ENCODE measurements around the gene MTURN. TPM values are rescaled to one million over a fixed set of nuclear protein-coding genes. Genes with fewer than 3 reads are reported as not detected.
"Not testable (repeated sequence)": the region's sequence is repeated elsewhere in the genome, so short reads cannot be mapped to it uniquely, and the experiment has no call there.

MTURN gene
- total RNA-seq, 1 donor from 2014 or later, result 4.2 TPM

- no peak overlapping the region for H3K27ac Mint-ChIP-seq
These were observed 50.2 kb downstream of the MTURN start for GRCh38 chr7:30184791-30185487.

GRCh38 chr7:30185496-30185895 lies 50.7 kb downstream of the MTURN start:
- no peak overlapping the region for H3K4me3 Mint-ChIP-seq
- H3K36me3 Mint-ChIP-seq (ENCODE audit: low read depth), result no peaks in the 10 kb centered on the region
- H3K27me3 Mint-ChIP-seq, result no peaks in the 10 kb centered on the region
- H3K4me1 Mint-ChIP-seq, result no peaks in the 10 kb centered on the region
- DNase-seq, result no peak
- H3K9me3 Mint-ChIP-seq, result peaks cover 12% of the 10 kb centered on the region
- H3K27ac Mint-ChIP-seq, result no peak overlapping the region
- intact Hi-C loops (cut with micrococcal nuclease), result no loop called here

More at GRCh38 chr7:30184791-30185487, 50.2 kb downstream of the MTURN start:
- Mint-ChIP-seq H3K36me3 (ENCODE audit: low read depth) (no peaks in the 10 kb centered on the region), H3K4me1 (no peaks in the 10 kb centered on the region), H3K4me3 (no peak overlapping the region), H3K27me3 (no peaks in the 10 kb centered on the region), H3K9me3 (peaks cover 9% of the 10 kb centered on the region)
- no peak for DNase-seq
- intact Hi-C loops (cut with micrococcal nuclease), result no loop called here

GRCh38 chr7:30186725-30187124 lies 51.9 kb downstream of the MTURN start:
- no peak for DNase-seq
- no peak overlapping the region for H3K27ac Mint-ChIP-seq
- H3K9me3 Mint-ChIP-seq, result peaks cover 12% of the 10 kb centered on the region
- no peaks in the 10 kb centered on the region for H3K27me3 Mint-ChIP-seq
- no peak overlapping the region for H3K4me3 Mint-ChIP-seq
- intact Hi-C loops (cut with micrococcal nuclease), result no loop called here
- no peaks in the 10 kb centered on the region for H3K4me1 Mint-ChIP-seq
- H3K36me3 Mint-ChIP-seq (ENCODE audit: low read depth), result no peaks in the 10 kb centered on the region

- Mint-ChIP-seq H3K9me3 (peaks cover 16% of the 10 kb centered on the region), H3K4me3 (no peak overlapping the region), H3K27me3 (no peaks in the 10 kb centered on the region), H3K27ac (no peak overlapping the region), H3K36me3 (ENCODE audit: low read depth) (no peaks in the 10 kb centered on the region), H3K4me1 (no peaks in the 10 kb centered on the region)
- intact Hi-C loops (cut with micrococcal nuclease), result no loop called here
- DNase-seq, result no peak
These were observed 52.7 kb downstream of the MTURN start for GRCh38 chr7:30187513-30187912.

GRCh38 chr7:30188381-30188780 lies 53.6 kb downstream of the MTURN start:
- H3K4me1 Mint-ChIP-seq; H3K27ac Mint-ChIP-seq; intact Hi-C loops (cut with micrococcal nuclease); H3K4me3 Mint-ChIP-seq; H3K36me3 Mint-ChIP-seq (ENCODE audit: low read depth); H3K27me3 Mint-ChIP-seq; DNase-seq: not testable (repeated sequence)
- peaks cover 20% of the 10 kb centered on the region for H3K9me3 Mint-ChIP-seq

GRCh38 chr7:30188811-30189210 lies 54.0 kb downstream of the MTURN start:
- H3K27me3 Mint-ChIP-seq, result no peaks in the 10 kb centered on the region
- peaks cover 20% of the 10 kb centered on the region for H3K9me3 Mint-ChIP-seq
- intact Hi-C loops (cut with micrococcal nuclease), result no loop called here
- H3K4me1 Mint-ChIP-seq, result no peaks in the 10 kb centered on the region
- H3K27ac Mint-ChIP-seq, result no peak overlapping the region
- no peak overlapping the region for H3K4me3 Mint-ChIP-seq
- H3K36me3 Mint-ChIP-seq (ENCODE audit: low read depth), result no peaks in the 10 kb centered on the region
- no peak for DNase-seq

GRCh38 chr7:30191809-30192208 lies 57.0 kb downstream of the MTURN start:
- DNase-seq, result no peak
- no peaks in the 10 kb centered on the region for H3K4me1 Mint-ChIP-seq
- intact Hi-C loops (cut with micrococcal nuclease), result no loop called here
- H3K27ac Mint-ChIP-seq, result no peak overlapping the region
- no peak overlapping the region for H3K4me3 Mint-ChIP-seq
- no peaks in the 10 kb centered on the region for H3K27me3 Mint-ChIP-seq
- peaks cover 32% of the 10 kb centered on the region for H3K9me3 Mint-ChIP-seq
- no peaks in the 10 kb centered on the region for H3K36me3 Mint-ChIP-seq (ENCODE audit: low read depth)

GRCh38 chr7:30193336-30193943 lies 58.7 kb downstream of the MTURN start:
- DNase-seq, result no peak
- H3K9me3 Mint-ChIP-seq, result peaks cover 39% of the 10 kb centered on the region
- intact Hi-C loops (cut with micrococcal nuclease), result no loop called here
- no peak overlapping the region for H3K4me3 Mint-ChIP-seq
- no peaks in the 10 kb centered on the region for H3K36me3 Mint-ChIP-seq (ENCODE audit: low read depth)
- H3K4me1 Mint-ChIP-seq, result no peaks in the 10 kb centered on the region
- H3K27me3 Mint-ChIP-seq, result no peaks in the 10 kb centered on the region
- no peak overlapping the region for H3K27ac Mint-ChIP-seq

GRCh38 chr7:30196408-30196807 lies 61.6 kb downstream of the MTURN start:
- no peak overlapping the region for H3K4me3 Mint-ChIP-seq
- DNase-seq, result no peak
- intact Hi-C loops (cut with micrococcal nuclease), result no loop called here
- H3K27me3 Mint-ChIP-seq, result no peaks in the 10 kb centered on the region
- H3K4me1 Mint-ChIP-seq, result no peaks in the 10 kb centered on the region
- no peaks in the 10 kb centered on the region for H3K36me3 Mint-ChIP-seq (ENCODE audit: low read depth)
- no peak overlapping the region for H3K27ac Mint-ChIP-seq
- peaks cover 34% of the 10 kb centered on the region for H3K9me3 Mint-ChIP-seq

GRCh38 chr7:30197438-30197837 lies 62.7 kb downstream of the MTURN start:
- Mint-ChIP-seq H3K36me3 (ENCODE audit: low read depth) (no peaks in the 10 kb centered on the region), H3K27me3 (peaks cover under 1% of the 10 kb centered on the region), H3K4me3 (no peak overlapping the region), H3K4me1 (no peaks in the 10 kb centered on the region), H3K27ac (no peak overlapping the region), H3K9me3 (peaks cover 31% of the 10 kb centered on the region)
- intact Hi-C loops (cut with micrococcal nuclease), result no loop called here
- no peak for DNase-seq

GRCh38 chr7:30199271-30199670 lies 64.5 kb downstream of the MTURN start:
- no peak overlapping the region for H3K27ac Mint-ChIP-seq
- peaks cover 27% of the 10 kb centered on the region for H3K9me3 Mint-ChIP-seq
- H3K27me3 Mint-ChIP-seq, result peaks cover 2% of the 10 kb centered on the region
- H3K4me1 Mint-ChIP-seq, result no peaks in the 10 kb centered on the region
- H3K4me3 Mint-ChIP-seq, result no peak overlapping the region
- intact Hi-C loops (cut with micrococcal nuclease), result no loop called here
- DNase-seq, result no peak
- no peaks in the 10 kb centered on the region for H3K36me3 Mint-ChIP-seq (ENCODE audit: low read depth)

GRCh38 chr7:30200591-30200990 lies 65.8 kb downstream of the MTURN start:
- H3K4me1 Mint-ChIP-seq, result no peaks in the 10 kb centered on the region
- intact Hi-C loops (cut with micrococcal nuclease), result no loop called here
- DNase-seq, result no peak
- H3K27ac Mint-ChIP-seq, result no peak overlapping the region
- H3K27me3 Mint-ChIP-seq, result peaks cover 2% of the 10 kb centered on the region
- no peaks in the 10 kb centered on the region for H3K36me3 Mint-ChIP-seq (ENCODE audit: low read depth)
- H3K4me3 Mint-ChIP-seq, result no peak overlapping the region
- H3K9me3 Mint-ChIP-seq, result peaks cover 18% of the 10 kb centered on the region

- no peak for DNase-seq
- H3K27me3 Mint-ChIP-seq, result peaks cover 2% of the 10 kb centered on the region
- H3K9me3 Mint-ChIP-seq, result peaks cover 16% of the 10 kb centered on the region
- H3K4me1 Mint-ChIP-seq, result no peaks in the 10 kb centered on the region
- no peak overlapping the region for H3K4me3 Mint-ChIP-seq
- no peaks in the 10 kb centered on the region for H3K36me3 Mint-ChIP-seq (ENCODE audit: low read depth)
- no peak overlapping the region for H3K27ac Mint-ChIP-seq
- intact Hi-C loops (cut with micrococcal nuclease), result no loop called here
These were observed 66.4 kb downstream of the MTURN start for GRCh38 chr7:30201161-30201666.

GRCh38 chr7:30201921-30202320 lies 67.1 kb downstream of the MTURN start:
- peaks cover 16% of the 10 kb centered on the region for H3K9me3 Mint-ChIP-seq
- H3K27ac Mint-ChIP-seq, result no peak overlapping the region
- H3K4me1 Mint-ChIP-seq, result no peaks in the 10 kb centered on the region
- peaks cover 2% of the 10 kb centered on the region for H3K27me3 Mint-ChIP-seq
- intact Hi-C loops (cut with micrococcal nuclease), result no loop called here
- H3K4me3 Mint-ChIP-seq, result no peak overlapping the region
- H3K36me3 Mint-ChIP-seq (ENCODE audit: low read depth), result no peaks in the 10 kb centered on the region
- no peak for DNase-seq

Measured in activated CD4-positive, alpha-beta T cell treated with anti-CD3 and anti-CD28 coated beads, Interleukin-2, amount 10 ng/mL, durations not matched to agents 24 days and 14 days (primary cell).